Mucosa of stomach (tissue), 1 donor: ENCODE measurements around the gene RFTN1.

Experiments
- H3K27me3 ChIP-seq: one replicate; pipeline ENCODE4 v1.7.0; 2013; ENCODE audit warnings: mild to moderate bottlenecking, low read length; ENCODE audit not compliant: control insufficient read depth, insufficient read depth
- H3K36me3 ChIP-seq: one replicate; pipeline ENCODE4 v1.7.0; 2013; ENCODE audit warnings: low read length; ENCODE audit not compliant: control insufficient read depth, insufficient read depth
- H3K4me1 ChIP-seq: one replicate; pipeline ENCODE4 v1.7.0; 2013; ENCODE audit warnings: mild to moderate bottlenecking, low read length; ENCODE audit not compliant: control insufficient read depth, insufficient read depth
- H3K4me3 ChIP-seq: one replicate; pipeline ENCODE4 v1.7.0; 2013; ENCODE audit warnings: low read length
- H3K9ac ChIP-seq: one replicate; pipeline ENCODE4 v1.7.0; 2013; ENCODE audit warnings: mild to moderate bottlenecking, low read length, moderate library complexity
- H3K9me3 ChIP-seq: one replicate; pipeline ENCODE4 v1.7.0; 2013; ENCODE audit warnings: mild to moderate bottlenecking, low read length, moderate library complexity; ENCODE audit not compliant: control insufficient read depth
- donor health status: Pancreatic carcinoma.

RFTN1 gene, protein sequence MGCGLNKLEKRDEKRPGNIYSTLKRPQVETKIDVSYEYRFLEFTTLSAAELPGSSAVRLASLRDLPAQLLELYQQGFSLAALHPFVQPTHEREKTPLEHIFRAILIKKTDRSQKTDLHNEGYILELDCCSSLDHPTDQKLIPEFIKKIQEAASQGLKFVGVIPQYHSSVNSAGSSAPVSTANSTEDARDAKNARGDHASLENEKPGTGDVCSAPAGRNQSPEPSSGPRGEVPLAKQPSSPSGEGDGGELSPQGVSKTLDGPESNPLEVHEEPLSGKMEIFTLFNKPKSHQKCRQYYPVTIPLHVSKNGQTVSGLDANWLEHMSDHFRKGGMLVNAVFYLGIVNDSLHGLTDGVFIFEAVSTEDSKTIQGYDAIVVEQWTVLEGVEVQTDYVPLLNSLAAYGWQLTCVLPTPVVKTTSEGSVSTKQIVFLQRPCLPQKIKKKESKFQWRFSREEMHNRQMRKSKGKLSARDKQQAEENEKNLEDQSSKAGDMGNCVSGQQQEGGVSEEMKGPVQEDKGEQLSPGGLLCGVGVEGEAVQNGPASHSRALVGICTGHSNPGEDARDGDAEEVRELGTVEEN

GRCh38 chr3:16513141-16514020, at the start of gene RFTN1:
Gene RFTN1, minus strand, starts transcription at chr3:16513699. Its CDS starts 19,830 bp downstream, at chr3:16493869.
- peaks cover 26% of the 10 kb centered on the region for H3K27me3 ChIP-seq
- H3K9me3 ChIP-seq = no peaks in the 10 kb centered on the region
- H3K4me3 ChIP-seq = peak within 1 kb of the TSS; percentile 46
- H3K9ac ChIP-seq = peak within 1 kb of the TSS; percentile 71
- H3K4me1 ChIP-seq = no peaks in the 10 kb centered on the region
- no peaks in the 10 kb centered on the region for H3K36me3 ChIP-seq

DNA sequence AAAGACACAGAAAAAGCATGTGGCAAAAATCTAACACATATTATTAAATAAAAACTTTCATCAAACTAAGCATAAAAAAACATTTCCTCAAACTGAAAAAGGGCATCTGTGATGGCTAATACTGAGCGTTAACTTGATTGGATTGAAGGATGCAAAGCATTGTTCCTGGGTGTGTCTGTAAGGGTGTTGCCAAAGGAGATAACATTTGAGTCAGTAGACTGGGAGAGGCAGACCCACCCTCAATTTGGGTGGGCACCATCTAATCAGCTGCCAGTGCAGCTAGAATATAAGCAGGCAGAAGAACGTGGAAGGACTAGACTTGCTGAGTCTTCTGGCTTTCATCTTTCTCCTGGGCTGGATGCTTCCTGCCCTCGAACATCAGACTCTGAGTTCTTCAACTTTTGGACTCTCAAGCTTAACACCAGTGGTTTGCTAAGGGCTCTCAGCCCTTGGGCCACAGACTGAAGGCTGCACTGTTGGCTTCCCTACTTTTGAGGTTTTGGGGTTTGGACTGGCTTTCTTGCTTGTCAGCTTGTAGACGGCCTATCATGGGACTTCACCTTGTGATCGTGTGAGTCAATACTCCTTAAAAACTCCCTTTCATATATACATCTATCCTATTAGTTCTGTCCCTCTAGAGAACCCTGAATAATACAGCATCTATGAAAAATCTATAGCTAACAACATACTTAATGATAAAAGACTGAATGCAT, 46.3 kb upstream of the RFTN1 start:
- H3K9ac ChIP-seq = no peak overlapping the region
- H3K27me3 ChIP-seq = no peaks in the 10 kb centered on the region
- H3K9me3 ChIP-seq = no peaks in the 10 kb centered on the region
- H3K36me3 ChIP-seq = no peaks in the 10 kb centered on the region
- H3K4me1 ChIP-seq = no peaks in the 10 kb centered on the region
- H3K4me3 ChIP-seq = no peak overlapping the region

DNA sequence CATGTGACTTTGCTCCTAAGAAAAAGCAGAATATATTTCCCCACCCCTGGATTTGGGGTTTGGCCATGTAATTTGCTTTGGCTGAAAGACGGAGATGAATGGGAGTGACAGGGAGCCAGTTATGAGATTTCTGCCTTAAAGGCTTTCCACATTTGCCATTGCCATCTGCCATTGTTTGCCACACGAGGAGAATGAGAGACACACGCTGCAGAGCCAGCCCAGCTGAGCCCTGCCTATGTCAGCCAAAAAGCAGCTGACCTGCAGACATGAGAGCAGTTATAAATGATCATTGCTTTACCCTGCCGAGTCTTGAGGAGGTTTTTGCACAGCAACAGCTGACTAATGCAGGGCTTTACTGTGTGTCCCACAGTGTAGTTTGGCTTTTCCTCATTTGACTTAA, 40.6 kb upstream of the RFTN1 start:
- Histone ChIP-seq H3K9me3 (no peaks in the 10 kb centered on the region), H3K9ac (no peak overlapping the region), H3K36me3 (no peaks in the 10 kb centered on the region), H3K27me3 (no peaks in the 10 kb centered on the region), H3K4me1 (no peaks in the 10 kb centered on the region), H3K4me3 (no peak overlapping the region)

- Histone ChIP-seq H3K36me3 (no peaks in the 10 kb centered on the region), H3K4me3 (no peak overlapping the region), H3K4me1 (no peaks in the 10 kb centered on the region), H3K9ac (no peak overlapping the region), H3K9me3 (no peaks in the 10 kb centered on the region), H3K27me3 (no peaks in the 10 kb centered on the region)
These were observed 39.3 kb upstream of the RFTN1 start for GRCh38 chr3:16552757-16553156.

- H3K27me3 ChIP-seq = no peaks in the 10 kb centered on the region
- no peaks in the 10 kb centered on the region for H3K9me3 ChIP-seq
- no peaks in the 10 kb centered on the region for H3K4me1 ChIP-seq
- H3K9ac ChIP-seq = no peak overlapping the region
- H3K36me3 ChIP-seq = no peaks in the 10 kb centered on the region
- H3K4me3 ChIP-seq = no peak overlapping the region
These were observed 38.0 kb upstream of the RFTN1 start for GRCh38 chr3:16551342-16551976.

- no peaks in the 10 kb centered on the region for H3K27me3 ChIP-seq
- H3K9me3 ChIP-seq = no peaks in the 10 kb centered on the region
- no peaks in the 10 kb centered on the region for H3K36me3 ChIP-seq
- H3K4me1 ChIP-seq = no peaks in the 10 kb centered on the region
- H3K9ac ChIP-seq = no peak overlapping the region
- no peak overlapping the region for H3K4me3 ChIP-seq
These were observed 37.3 kb upstream of the RFTN1 start for GRCh38 chr3:16550676-16551341.

DNA sequence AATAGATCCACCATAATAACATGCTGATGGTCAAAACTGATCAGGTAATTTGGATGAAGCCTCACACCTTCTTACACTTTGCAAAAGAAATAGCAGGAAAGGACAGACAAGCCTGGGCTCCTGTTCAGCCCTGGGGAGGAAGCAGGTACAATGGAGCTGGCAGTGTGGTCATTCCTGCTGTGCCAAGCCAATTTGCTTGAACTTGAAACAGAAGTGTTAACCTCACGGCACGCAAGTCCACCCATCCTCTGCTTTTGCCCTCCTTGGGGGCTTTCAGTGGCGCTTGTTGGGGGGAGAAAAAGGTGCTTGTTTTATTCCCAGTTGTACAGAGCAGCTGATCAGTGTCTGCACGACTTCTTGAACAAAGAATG, 36.8 kb upstream of the RFTN1 start:
- H3K4me3 ChIP-seq = no peak overlapping the region

GRCh38 chr3:16548721-16549120, 35.2 kb upstream of the RFTN1 start:
- Histone ChIP-seq H3K36me3 (no peaks in the 10 kb centered on the region), H3K9ac (no peak overlapping the region), H3K9me3 (no peaks in the 10 kb centered on the region), H3K4me3 (no peak overlapping the region), H3K27me3 (no peaks in the 10 kb centered on the region), H3K4me1 (no peaks in the 10 kb centered on the region)

More for the DNA sequence above, 36.8 kb upstream of the RFTN1 start:
- Histone ChIP-seq H3K9me3 (no peaks in the 10 kb centered on the region), H3K9ac (no peak overlapping the region), H3K4me1 (no peaks in the 10 kb centered on the region), H3K27me3 (no peaks in the 10 kb centered on the region), H3K36me3 (no peaks in the 10 kb centered on the region)

GRCh38 chr3:16547561-16548357, 34.3 kb upstream of the RFTN1 start:
- Histone ChIP-seq H3K4me1 (no peaks in the 10 kb centered on the region), H3K36me3 (no peaks in the 10 kb centered on the region), H3K4me3 (no peak overlapping the region), H3K27me3 (peaks cover 3% of the 10 kb centered on the region), H3K9me3 (no peaks in the 10 kb centered on the region), H3K9ac (no peak overlapping the region)

- Histone ChIP-seq H3K4me3 (no peak overlapping the region), H3K4me1 (no peaks in the 10 kb centered on the region), H3K9ac (no peak overlapping the region), H3K27me3 (peaks cover 3% of the 10 kb centered on the region), H3K9me3 (no peaks in the 10 kb centered on the region), H3K36me3 (no peaks in the 10 kb centered on the region)
These were observed 32.9 kb upstream of the RFTN1 start for GRCh38 chr3:16546186-16547010.
